HepG2 (cell line): ENCODE results near the gene FXYD1. TPM values are rescaled to one million over a fixed set of nuclear protein-coding genes. Genes with fewer than 3 reads are reported as not detected.

Source experiments
- DBP ChIP-seq: sonication (generic); formaldehyde crosslinking; IDR thresholded peaks from 2 replicates; pipeline ENCODE4 v1.4.0; 2020; ENCODE audit warnings: missing genetic modification reagents; ENCODE audit errors: not compliant biosample characterization
- FOXA1 ChIP-seq, 2 experiments: fragments of 450-650 bp in 1 of 2; sonication (generic) in 1 of 2; formaldehyde crosslinking in 1 of 2; IDR thresholded peaks; 2 replicates each; pipeline versions ENCODE4 v1.4.0 to v1.6.1; 2016 to 2020; ENCODE audit warnings: missing genetic modification reagents in 1 of 2
- HDAC2 ChIP-seq: sonication (generic); formaldehyde crosslinking; IDR thresholded peaks from 2 replicates; pipeline ENCODE4 v1.4.0; 2020; ENCODE audit warnings: missing genetic modification reagents
- HINFP ChIP-seq: sonication (generic); formaldehyde crosslinking; IDR thresholded peaks from 2 replicates; pipeline ENCODE4 v1.4.0; 2020; ENCODE audit warnings: low read depth, mild to moderate bottlenecking, missing genetic modification reagents
- MEIS2 ChIP-seq: sonication (generic); formaldehyde crosslinking; IDR thresholded peaks from 2 replicates; pipeline ENCODE4 v1.9.0; 2021; ENCODE audit warnings: mild to moderate bottlenecking, missing genetic modification reagents
- MYPOP ChIP-seq: sonication (generic); formaldehyde crosslinking; IDR thresholded peaks from 2 replicates; pipeline ENCODE4 v1.8.1; 2023; ENCODE audit warnings: mild to moderate bottlenecking, moderate library complexity, missing genetic modification reagents
- NR2F6 ChIP-seq, 2 experiments: IDR thresholded peaks; 2 replicates each; pipeline ENCODE4 v1.6.1; 2016; ENCODE audit warnings: antibody characterized with exemption in 1 of 2, mild to moderate bottlenecking in 1 of 2
- REL ChIP-seq: sonication (generic); formaldehyde crosslinking; conservative IDR thresholded peaks from 2 replicates; pipeline ENCODE4 v1.8.0; 2022; ENCODE audit warnings: mild to moderate bottlenecking, missing genetic modification reagents, moderate library complexity
- SAP130 ChIP-seq: IDR thresholded peaks from 2 replicates; pipeline ENCODE4 v1.6.1; 2016; ENCODE audit warnings: low read depth
- SP2 ChIP-seq: sonication (generic); formaldehyde crosslinking; IDR thresholded peaks from 2 replicates; pipeline ENCODE4 v1.5.1; 2020; ENCODE audit warnings: mild to moderate bottlenecking, missing genetic modification reagents
- SSRP1 ChIP-seq: IDR thresholded peaks from 2 replicates; pipeline ENCODE4 v1.6.1; 2016; ENCODE audit warnings: control low read depth
- TBL1XR1 ChIP-seq: fragments of 150-350 bp; IDR thresholded peaks from 2 replicates; pipeline ENCODE4 v1.6.1; 2014; ENCODE audit warnings: borderline replicate concordance, low read length; ENCODE audit not compliant: partially characterized antibody
- TCF7 ChIP-seq: sonication (generic); IDR thresholded peaks from 2 replicates; pipeline ENCODE4 v1.6.1; 2016; ENCODE audit warnings: antibody characterized with exemption, low read depth
- TERF1 ChIP-seq: sonication (generic); formaldehyde crosslinking; IDR thresholded peaks from 2 replicates; pipeline ENCODE4 v1.8.0; 2022; ENCODE audit warnings: mild to moderate bottlenecking, missing genetic modification reagents, moderate library complexity
- ZFP36L1 ChIP-seq: sonication (generic); formaldehyde crosslinking; IDR thresholded peaks from 2 replicates; pipeline ENCODE4 v1.8.0; 2022; ENCODE audit warnings: mild to moderate bottlenecking, missing genetic modification reagents, moderate library complexity
- ZFP82 ChIP-seq: sonication (generic); formaldehyde crosslinking; IDR thresholded peaks from 2 replicates; pipeline ENCODE4 v1.5.1; 2020; ENCODE audit warnings: mild to moderate bottlenecking, missing genetic modification reagents, borderline replicate concordance
- ZFY ChIP-seq: sonication (generic); formaldehyde crosslinking; IDR thresholded peaks from 2 replicates; pipeline ENCODE4 v1.4.0; 2020; ENCODE audit warnings: missing genetic modification reagents
- ZKSCAN8 ChIP-seq: IDR thresholded peaks from 2 replicates; pipeline ENCODE4 v1.6.1; 2016; ENCODE audit warnings: borderline replicate concordance, missing genetic modification reagents, missing compliant biosample characterization
- ZNF12 ChIP-seq: sonication (generic); formaldehyde crosslinking; IDR thresholded peaks from 2 replicates; pipeline ENCODE4 v1.5.0; 2020; ENCODE audit warnings: missing genetic modification reagents
- ZNF382 ChIP-seq: sonication (generic); formaldehyde crosslinking; IDR thresholded peaks from 2 replicates; pipeline ENCODE4 v1.5.0; 2020; ENCODE audit warnings: missing genetic modification reagents, mild to moderate bottlenecking, borderline replicate concordance
- ZNF563 ChIP-seq: sonication (generic); formaldehyde crosslinking; IDR thresholded peaks from 2 replicates; pipeline ENCODE4 v1.8.0; 2022; ENCODE audit warnings: mild to moderate bottlenecking, moderate library complexity, missing genetic modification reagents
- ZNF670 ChIP-seq: sonication (generic); formaldehyde crosslinking; IDR thresholded peaks from 2 replicates; pipeline ENCODE4 v1.8.0; 2022; ENCODE audit warnings: mild to moderate bottlenecking, missing genetic modification reagents, borderline replicate concordance
- polyA plus RNA-seq, 8 experiments: library from polyadenylated mRNA; depleted of rRNA in 3 of 8; stranded (reverse) in 7 of 8; unstranded in 1 of 8; fragments of >200 nt; fragmentation: Illumina TruSeq in 4 of 8; extraction: Trizol in 4 of 8; gene quantifications; 2 replicates each; pipeline versions ENCODE4 v1.2.1 to v1.2.3, GENCODE V29; 2011 to 2016; ENCODE audit warnings: low read depth in 4 of 8, missing spikeins in 1 of 8, mixed read lengths in 1 of 8; ENCODE audit not compliant: insufficient read depth in 1 of 8
- total RNA-seq, 5 experiments: library from RNA; depleted of rRNA; stranded (reverse); fragments of >200 nt; fragmentation: Illumina TruSeq; extraction: Trizol; gene quantifications; 2 replicates each; pipeline ENCODE4 v1.2.3, GENCODE V29; 2016; ENCODE audit warnings: low read depth in 1 of 5

The FXYD1 gene
- total and polyA plus RNA-seq, 2 of the 13 experiments (the other 11 are each of a cell fraction or from before 2014, with no cell fraction given): 31.2 TPM; not detected in 1

- TF ChIP-seq HINFP (CRISPR knock-in tag) (no peak), SSRP1 (CRISPR knock-in tag) (peak; percentile 56; the same call in 1 of the 2 replicates), ZNF12 (CRISPR knock-in tag) (no peak), MYPOP (0 out of 2 replicates have a peak, but pooled peaks have one; percentile 26), TCF7 (peak; percentile 35; the same call in 1 of the 2 replicates), ZNF563 (CRISPR knock-in tag) (peak; percentile 59; the same call in 1 of the 2 replicates), SAP130 (peak; percentile 84), ZNF670 (CRISPR knock-in tag) (0 out of 2 replicates have a peak, but pooled peaks have one; percentile 29), ZFY (no peak), FOXA1 (IDR thresholded peaks at IDR 0.05) (no peak; the same call in 1 of the 2 replicates), FOXA1 (CRISPR knock-in tag; IDR thresholded peaks at IDR 0.05) (peak; percentile 76; the same call in 1 of the 2 replicates), ZNF382 (no peak), SP2 (no peak), ZKSCAN8 (CRISPR knock-in tag) (no peak), MEIS2 (peak; percentile 44), NR2F6 (IDR thresholded peaks at IDR 0.05) (peak; percentile 85), NR2F6 (CRISPR knock-in tag; IDR thresholded peaks at IDR 0.05) (peak; percentile 73), TERF1 (CRISPR knock-in tag) (no peak), ZFP82 (CRISPR knock-in tag) (no peak), REL (CRISPR knock-in tag) (no peak), DBP (CRISPR knock-in tag) (no peak), ZFP36L1 (CRISPR knock-in tag) (peak; percentile 84), HDAC2 (CRISPR knock-in tag) (peak; percentile 51; the same call in 1 of the 2 replicates), TBL1XR1 (peak; percentile 87)
Observed at GRCh38 chr19:35136977-35137702, 1.5 kb upstream of the FXYD1 start (continued).
